G401 (cell line): Measurements from ENCODE around the gene CDC37L1. TPM values are rescaled to one million over a fixed set of nuclear protein-coding genes. Genes with fewer than 3 reads are reported as not detected.

Experiments used
- DNase-seq: peaks from one replicate; pipeline ENCODE4 v3.0.0-alpha.2; 2015; ENCODE audit warnings: low spot score
- in situ Hi-C: cut with HindIII; loops from 2 replicates; pipeline ENCODE4 v1.10.0; 2016; ENCODE audit warnings: low sequenced_read_pairs, mixed read lengths
- total RNA-seq: library from RNA; depleted of rRNA; stranded (reverse); fragments of >200 nt; shearing (Covaris generic); gene quantifications from 2 replicates; pipeline ENCODE4 v1.2.3, GENCODE V29; 2014

CDC37L1 gene
- total RNA-seq, 1 experiment from 2014 or later = 10.7 TPM

- in situ Hi-C loops = no loop called here
- DNase-seq = no peak
Measured at GRCh38 chr9:4704129-4704528, 24.8 kb downstream of the CDC37L1 start.

- no peak for DNase-seq
- in situ Hi-C loops = no loop called here
Measured at GRCh38 chr9:4706021-4706420, 26.7 kb downstream of the CDC37L1 start.

- DNase-seq = no peak
- in situ Hi-C loops = no loop called here
Measured at GRCh38 chr9:4706971-4707622, 27.7 kb downstream of the CDC37L1 start.

GRCh38 chr9:4709380-4709779, 30.0 kb downstream of the CDC37L1 start:
- in situ Hi-C loops = no loop called here
- DNase-seq = no peak

- in situ Hi-C loops = no loop called here
- no peak for DNase-seq
Measured at GRCh38 chr9:4713849-4714248, 34.5 kb downstream of the CDC37L1 start.

GRCh38 chr9:4714266-4715016, 35.1 kb downstream of the CDC37L1 start:
- in situ Hi-C loops = no loop called here

GRCh38 chr9:4716163-4716562, 36.8 kb downstream of the CDC37L1 start:
- DNase-seq = no peak
- in situ Hi-C loops = no loop called here

More at GRCh38 chr9:4714266-4715016, 35.1 kb downstream of the CDC37L1 start:
- no peak for DNase-seq

GRCh38 chr9:4717815-4718214, 38.4 kb downstream of the CDC37L1 start:
- DNase-seq = no peak
- in situ Hi-C loops = no loop called here

GRCh38 chr9:4718911-4719310, 39.5 kb downstream of the CDC37L1 start:
- in situ Hi-C loops = no loop called here
- no peak for DNase-seq

- in situ Hi-C loops = no loop called here
- no peak for DNase-seq
Measured at GRCh38 chr9:4721736-4722135, 42.4 kb downstream of the CDC37L1 start.

GRCh38 chr9:4725706-4726442, 46.5 kb downstream of the CDC37L1 start:
- DNase-seq = no peak
- in situ Hi-C loops = no loop called here

- no peak for DNase-seq
- in situ Hi-C loops = no loop called here
Measured at GRCh38 chr9:4727593-4727992, 48.2 kb downstream of the CDC37L1 start.

- no peak for DNase-seq
- in situ Hi-C loops = no loop called here
Measured at GRCh38 chr9:4732890-4733289, 53.5 kb downstream of the CDC37L1 start.

- DNase-seq = no peak
- in situ Hi-C loops = no loop called here
Measured at GRCh38 chr9:4734150-4734549, 54.8 kb downstream of the CDC37L1 start.

- DNase-seq = no peak
- in situ Hi-C loops = no loop called here
Measured at GRCh38 chr9:4738866-4739586, 59.7 kb downstream of the CDC37L1 start.

- in situ Hi-C loops = no loop called here
- no peak for DNase-seq
Measured at GRCh38 chr9:4739587-4740387, 60.4 kb downstream of the CDC37L1 start.

GRCh38 chr9:4740388-4740637, 60.9 kb downstream of the CDC37L1 start:
- DNase-seq = peak; percentile 32
- in situ Hi-C loops = no loop called here

- peak; percentile 74 for DNase-seq
- in situ Hi-C loops = no loop called here
Measured at GRCh38 chr9:4740638-4741364, 61.4 kb downstream of the CDC37L1 start, which contains the start of gene AK3. AK3 (minus strand) TSS chr9:4741202; CDS start chr9:4741087, 115 bp downstream.
